ENCODE results near the gene DAB2IP.

DAB2IP gene

GRCh38 chr9:121807069-121807822, 155.8 kb downstream of the DAB2IP start:
- no peak for DNase-seq

GRCh38 chr9:121807823-121808278, 156.4 kb downstream of the DAB2IP start:
- no peak for DNase-seq

GRCh38 chr9:121808781-121809180, 157.3 kb downstream of the DAB2IP start:
- no peak for DNase-seq

- DNase-seq: no peak
These were observed 158.1 kb downstream of the DAB2IP start for GRCh38 chr9:121809356-121810050.

- no peak for DNase-seq
These were observed 159.1 kb downstream of the DAB2IP start for GRCh38 chr9:121810489-121810888.

- no peak for DNase-seq
These were observed 159.7 kb downstream of the DAB2IP start for GRCh38 chr9:121811140-121811539.

- DNase-seq: no peak
These were observed 160.3 kb downstream of the DAB2IP start for GRCh38 chr9:121811751-121812150.

GRCh38 chr9:121812159-121812735, 160.8 kb downstream of the DAB2IP start:
- DNase-seq: no peak

GRCh38 chr9:121813519-121814210, 162.2 kb downstream of the DAB2IP start:
- DNase-seq: no peak

- no peak for DNase-seq
These were observed 163.2 kb downstream of the DAB2IP start for GRCh38 chr9:121814594-121814993.

GRCh38 chr9:121815084-121815483, 163.7 kb downstream of the DAB2IP start:
- DNase-seq: no peak

- no peak for DNase-seq
These were observed 164.4 kb downstream of the DAB2IP start for GRCh38 chr9:121815546-121816448.

- DNase-seq: no peak
These were observed 165.0 kb downstream of the DAB2IP start for GRCh38 chr9:121816449-121816817.

GRCh38 chr9:121816845-121817450, 165.5 kb downstream of the DAB2IP start:
- DNase-seq: no peak

GRCh38 chr9:121817476-121817875, 166.0 kb downstream of the DAB2IP start:
- no peak for DNase-seq

- no peak for DNase-seq
These were observed 166.7 kb downstream of the DAB2IP start for GRCh38 chr9:121818016-121818661.

GRCh38 chr9:121818841-121819427, 167.5 kb downstream of the DAB2IP start:
- DNase-seq: no peak

GRCh38 chr9:121819428-121820231, 168.2 kb downstream of the DAB2IP start:
- no peak for DNase-seq

GRCh38 chr9:121820286-121821005, 169.0 kb downstream of the DAB2IP start:
- DNase-seq: no peak

All from NCI-H1417 treated with DMSO at 0.1 percent for 48 hours (cell line).